ENCODE results near the gene SPTBN4.
"Not testable (repeated sequence)": the region's sequence is repeated elsewhere in the genome, so short reads cannot be mapped to it uniquely, and the experiment has no call there.

Gene SPTBN4

DNA sequence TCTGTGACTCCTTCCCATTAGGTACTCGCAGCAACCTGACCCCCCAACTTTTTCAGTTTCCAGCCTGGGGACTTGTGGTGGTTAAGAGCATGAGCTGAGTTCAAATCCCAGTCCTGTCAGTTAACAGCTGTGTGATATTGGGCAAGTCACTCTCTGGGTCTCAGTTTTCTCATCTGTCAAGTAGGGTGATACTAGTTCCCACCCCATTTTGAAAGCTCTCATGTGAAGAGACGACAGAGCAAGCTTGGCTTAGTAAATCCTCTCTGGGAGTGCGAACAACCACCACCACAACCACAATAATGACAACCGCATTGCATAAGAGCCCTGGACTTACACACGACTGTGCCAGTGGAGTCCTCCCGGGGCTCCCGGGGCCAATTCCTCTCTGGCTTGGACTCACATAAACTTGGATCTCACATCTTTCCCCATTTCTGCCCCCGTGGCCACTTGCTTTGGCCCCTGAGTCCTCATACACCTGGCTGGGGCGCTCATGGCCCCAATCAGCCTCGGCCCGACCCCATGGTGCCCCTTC is 1.7 kb upstream of the SPTBN4 start:
- no peak for DNase-seq (ENCODE audit: low read depth in 3 of 3)

DNA sequence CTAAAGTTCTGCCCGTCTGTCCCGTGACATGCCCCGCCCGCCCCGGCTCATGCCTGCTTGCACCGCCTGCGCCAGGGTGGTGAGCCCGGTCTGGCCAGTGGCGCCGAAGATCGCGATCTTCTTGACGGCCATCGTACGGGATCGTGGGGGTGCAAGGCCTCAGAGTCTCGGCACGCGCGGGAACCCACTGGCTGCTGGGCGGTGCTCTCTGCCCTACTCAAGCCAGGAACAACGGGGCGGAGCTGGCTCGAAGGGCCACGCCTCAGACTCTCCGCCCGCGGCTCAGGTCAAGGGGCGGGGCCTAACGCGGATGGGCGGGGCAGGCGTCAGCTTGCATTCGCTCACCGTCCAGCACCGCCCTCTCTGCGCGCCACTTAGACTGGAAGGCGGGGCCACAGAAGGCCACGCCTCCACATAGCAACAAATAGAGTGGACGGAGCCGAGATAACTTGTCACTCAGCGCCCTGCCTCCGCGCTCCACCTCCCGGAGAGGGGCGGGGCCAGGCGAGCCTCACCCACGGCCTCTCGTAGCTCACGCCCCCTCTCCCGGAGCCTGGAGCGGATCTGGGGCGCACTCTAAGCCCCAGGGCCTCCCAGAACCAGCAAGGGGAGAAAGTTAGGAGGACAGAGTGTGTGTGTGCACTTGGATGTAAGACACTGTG is 1.1 kb upstream of the SPTBN4 start, which contains the start of gene BLVRB:
BLVRB (minus strand) TSS at position 189 of the 662 bp plus-strand sequence; CDS start at position 132, 57 bp downstream.
- DNase-seq (ENCODE audit: low read depth in 3 of 3), result peak; percentile 99 to 100 (median 99)

GRCh38 chr19:40466219-40466984 is 399 bp upstream of the SPTBN4 start:
- DNase-seq (ENCODE audit: low read depth in 3 of 3), result peak; percentile 47 to 71 (median 69)

DNA sequence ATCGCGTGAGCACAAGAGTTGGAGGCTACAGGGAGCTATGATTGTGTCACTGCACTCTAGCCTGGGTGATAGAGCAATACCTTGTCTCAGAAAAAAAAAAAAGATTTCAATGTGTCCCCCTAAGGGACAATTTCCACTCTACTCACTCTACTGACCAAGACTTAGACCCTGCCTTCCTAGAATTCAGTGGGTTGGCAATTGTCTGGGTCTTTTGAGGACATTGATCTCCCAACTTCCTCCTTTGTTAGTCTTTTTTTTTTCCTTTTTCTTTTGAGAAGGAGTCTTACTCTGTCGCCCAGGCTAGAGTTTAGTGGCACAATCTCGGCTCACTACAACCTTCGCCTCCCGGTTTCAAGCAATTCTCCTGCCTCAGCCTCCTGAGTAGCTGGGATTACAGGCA is 2.2 kb downstream of the SPTBN4 start:
- DNase-seq (ENCODE audit: low read depth in 3 of 3), result no peak

- no peak for DNase-seq (ENCODE audit: low read depth in 3 of 3)
These were observed 4.3 kb downstream of the SPTBN4 start for GRCh38 chr19:40471111-40471510.

DNA sequence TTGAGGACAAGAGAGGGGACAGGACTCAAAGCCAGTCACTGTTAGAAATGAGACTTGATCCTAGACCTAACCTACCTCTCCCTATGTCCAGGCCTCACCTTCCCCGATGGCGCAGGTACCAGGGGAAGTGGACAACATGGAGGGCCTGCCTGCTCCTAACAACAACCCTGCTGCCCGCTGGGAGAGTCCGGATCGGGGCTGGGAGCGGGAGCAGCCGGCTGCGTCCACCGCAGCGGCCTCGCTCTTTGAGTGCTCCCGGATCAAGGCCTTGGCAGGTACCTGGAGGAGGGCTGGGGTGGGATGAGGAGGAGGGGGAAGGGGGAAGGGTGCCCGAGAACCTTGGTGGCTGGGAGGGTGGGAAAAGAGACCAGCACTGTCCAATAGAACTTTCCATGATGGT is 5.7 kb downstream of the SPTBN4 start:
- no peak for DNase-seq (ENCODE audit: low read depth in 3 of 3)

DNA sequence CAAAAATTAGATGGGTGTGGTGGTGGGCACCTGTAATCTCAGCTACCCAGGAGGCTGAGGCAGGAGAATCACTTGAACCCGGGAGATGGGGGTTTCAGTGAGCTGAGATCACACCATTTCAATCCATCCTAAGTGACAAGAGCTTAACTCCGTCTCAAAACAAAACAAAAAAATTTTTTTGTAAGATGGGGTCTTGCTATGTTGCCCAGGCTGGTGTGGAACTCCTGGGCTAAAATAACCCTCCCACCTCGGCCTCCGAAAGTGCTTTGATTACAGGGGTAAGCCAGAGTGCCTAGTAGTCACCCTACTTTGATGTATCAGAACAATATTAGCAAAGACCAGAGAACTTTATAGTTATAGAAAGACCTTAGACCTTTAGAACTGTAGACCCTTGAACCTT is 7.9 kb downstream of the SPTBN4 start:
- no peak for DNase-seq (ENCODE audit: low read depth in 3 of 3)

DNA sequence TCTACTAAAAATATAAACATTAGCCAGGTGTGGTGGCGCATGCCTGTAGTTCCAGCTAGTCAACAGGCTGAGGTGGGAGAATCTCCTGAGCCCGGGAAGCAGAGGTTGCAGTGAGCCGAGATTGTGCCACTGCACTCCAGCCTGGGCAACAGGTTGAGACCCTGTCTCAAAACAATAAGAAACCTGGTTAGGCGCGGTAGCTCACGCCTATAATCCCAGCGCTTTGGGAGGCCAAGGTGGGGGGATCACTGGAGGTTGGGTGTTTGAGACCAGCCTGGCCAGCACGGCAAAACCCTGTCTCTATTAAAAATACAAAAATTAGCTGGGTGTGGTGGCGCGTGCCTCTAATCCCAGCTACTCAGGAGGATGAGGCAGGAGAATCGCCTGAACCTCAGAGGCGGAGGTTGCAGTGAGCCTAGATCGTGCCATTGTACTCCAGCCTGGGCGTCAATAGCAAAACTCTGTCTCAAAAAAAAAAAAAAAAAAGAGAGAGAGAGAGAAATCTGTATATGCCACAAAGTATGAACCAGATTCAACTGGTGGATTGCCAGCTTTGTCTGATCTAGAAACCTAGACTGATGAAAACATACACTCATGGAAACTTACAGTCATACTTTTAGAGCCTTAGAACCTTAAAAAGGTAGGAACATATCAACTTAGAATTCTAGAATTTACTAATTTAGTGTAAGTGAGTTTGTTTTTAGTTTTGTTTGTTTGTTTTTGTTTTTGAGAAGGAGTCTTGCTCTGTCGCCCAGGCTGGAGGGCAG is 9.3 kb downstream of the SPTBN4 start:
- not testable (repeated sequence) for DNase-seq (ENCODE audit: low read depth in 3 of 3)

DNA sequence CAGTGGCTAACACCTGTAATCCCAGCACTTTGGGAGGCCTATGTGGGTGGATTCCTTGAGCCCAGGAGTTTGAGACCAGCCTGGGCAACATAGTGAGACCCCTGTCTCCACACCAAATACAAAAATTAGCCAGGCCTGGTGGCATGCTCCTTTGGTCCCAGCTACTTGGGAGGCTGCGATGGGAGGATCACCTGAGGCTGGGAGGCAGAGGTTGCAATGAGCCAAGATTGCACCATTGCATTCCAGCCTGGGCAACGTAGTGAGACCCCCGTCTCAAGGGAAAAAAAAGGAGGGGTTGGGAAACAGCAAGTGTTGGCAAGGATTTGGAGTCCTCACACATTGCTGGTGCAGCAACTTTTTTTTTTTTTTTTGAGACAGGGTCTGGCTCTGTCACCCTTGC is 19.2 kb downstream of the SPTBN4 start:
- no peak for DNase-seq (ENCODE audit: low read depth in 3 of 3)

DNA sequence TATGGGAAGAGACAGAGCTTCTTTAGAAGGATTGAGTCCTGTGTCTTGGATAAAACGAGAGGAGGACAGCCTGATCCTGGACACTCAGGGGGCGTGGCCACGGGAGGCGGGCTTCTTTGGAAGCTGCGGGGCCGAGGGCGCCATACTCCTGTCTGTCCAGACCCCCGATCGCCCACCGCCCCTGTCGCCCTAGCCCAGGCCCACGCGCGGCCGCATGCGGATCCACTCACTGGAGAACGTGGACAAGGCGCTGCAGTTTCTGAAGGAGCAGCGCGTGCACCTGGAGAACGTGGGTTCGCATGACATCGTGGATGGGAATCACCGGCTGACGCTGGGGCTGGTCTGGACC is 23.1 kb downstream of the SPTBN4 start:
- no peak for DNase-seq (ENCODE audit: low read depth in 3 of 3)

GRCh38 chr19:40492274-40492673 is 25.5 kb downstream of the SPTBN4 start:
- DNase-seq (ENCODE audit: low read depth in 3 of 3), result no peak

DNA sequence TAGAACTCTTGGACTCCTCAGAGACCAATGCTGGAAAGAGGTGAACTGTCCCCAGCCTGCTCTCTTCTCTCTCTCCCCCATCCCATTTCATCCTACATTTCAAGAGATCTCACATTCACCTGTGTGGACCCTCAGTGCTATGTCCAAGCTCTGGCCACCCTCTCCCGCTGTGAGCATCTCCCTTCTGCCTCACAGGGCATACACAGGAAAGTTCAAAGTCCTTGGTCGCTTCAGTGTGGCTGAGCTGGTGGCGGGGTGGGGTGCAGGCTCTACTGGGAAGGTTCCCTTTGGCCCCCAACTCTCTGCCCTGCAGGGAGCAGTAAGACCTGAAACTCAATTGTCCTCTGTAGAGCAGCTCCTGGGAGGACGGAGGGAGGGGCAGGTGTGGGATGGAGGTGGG is 27.0 kb downstream of the SPTBN4 start:
- DNase-seq (ENCODE audit: low read depth in 3 of 3), result no peak

DNA sequence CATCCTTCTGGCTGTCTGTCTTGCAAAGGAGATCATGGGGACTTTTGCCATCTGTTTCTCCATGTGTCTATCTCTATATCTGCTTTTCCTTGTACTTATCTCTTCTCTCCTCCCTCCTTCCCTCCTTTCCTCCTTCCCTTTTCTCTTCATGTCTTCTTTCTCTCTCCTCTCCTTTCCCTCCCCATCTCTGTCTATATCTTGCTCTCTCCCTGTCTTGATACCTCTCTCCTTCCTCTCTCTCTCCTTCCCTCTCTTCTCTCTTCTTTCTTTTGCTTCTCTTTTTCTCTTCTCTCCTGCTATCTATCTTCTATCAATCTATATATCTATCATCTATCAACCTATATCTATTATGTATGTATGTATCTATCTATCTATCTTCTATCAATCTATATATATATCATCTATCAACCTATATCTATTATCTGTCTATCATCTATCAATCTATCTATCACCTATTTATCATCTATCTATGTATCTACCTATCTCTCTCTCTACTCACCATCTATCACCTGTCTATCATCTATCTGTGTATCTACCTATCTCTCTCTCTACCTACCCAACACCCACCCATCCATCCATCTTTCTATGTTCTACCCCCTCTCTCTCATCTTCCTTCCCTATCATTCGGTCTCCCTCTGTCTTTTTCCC is 27.5 kb downstream of the SPTBN4 start:
- DNase-seq (ENCODE audit: low read depth in 3 of 3), result no peak

DNA sequence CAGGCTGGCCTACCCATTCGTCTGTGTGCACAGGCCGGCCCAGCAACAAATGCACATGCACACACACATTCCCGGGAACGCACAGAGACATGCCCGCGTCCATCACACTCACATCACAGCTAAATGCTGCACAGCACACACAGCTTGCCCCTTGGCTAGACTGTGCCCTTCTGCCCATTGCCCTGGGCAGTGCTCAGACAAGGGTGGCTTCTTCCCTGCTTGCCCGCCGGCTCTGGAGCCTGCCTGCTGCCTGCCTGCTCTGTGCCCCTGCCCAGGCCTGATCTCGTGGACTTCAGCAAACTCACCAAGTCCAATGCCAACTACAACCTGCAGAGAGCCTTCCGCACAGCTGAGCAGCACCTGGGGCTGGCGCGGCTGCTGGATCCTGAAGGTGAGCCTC is 30.4 kb downstream of the SPTBN4 start:
- no peak for DNase-seq (ENCODE audit: low read depth in 3 of 3)

DNA sequence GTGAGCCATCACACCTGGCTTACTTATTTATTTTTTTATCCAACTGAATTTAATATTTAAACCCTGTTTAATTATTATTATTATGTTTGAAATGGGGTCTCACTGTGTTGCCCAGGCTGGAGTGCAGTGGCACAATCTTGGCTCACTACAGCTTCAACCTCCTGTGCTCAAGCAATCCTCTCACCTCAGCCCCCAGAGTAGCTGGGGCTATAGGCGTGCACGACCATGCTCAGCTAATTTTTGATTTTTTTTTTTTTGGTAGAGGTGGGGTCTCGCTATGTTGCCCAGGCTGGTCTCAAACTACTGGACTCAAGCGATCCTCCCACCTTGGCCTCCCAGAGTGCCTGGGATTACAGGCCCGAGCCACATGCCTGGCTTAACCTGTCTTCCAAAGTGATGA is 32.5 kb downstream of the SPTBN4 start:
- DNase-seq (ENCODE audit: low read depth in 3 of 3), result no peak

DNA sequence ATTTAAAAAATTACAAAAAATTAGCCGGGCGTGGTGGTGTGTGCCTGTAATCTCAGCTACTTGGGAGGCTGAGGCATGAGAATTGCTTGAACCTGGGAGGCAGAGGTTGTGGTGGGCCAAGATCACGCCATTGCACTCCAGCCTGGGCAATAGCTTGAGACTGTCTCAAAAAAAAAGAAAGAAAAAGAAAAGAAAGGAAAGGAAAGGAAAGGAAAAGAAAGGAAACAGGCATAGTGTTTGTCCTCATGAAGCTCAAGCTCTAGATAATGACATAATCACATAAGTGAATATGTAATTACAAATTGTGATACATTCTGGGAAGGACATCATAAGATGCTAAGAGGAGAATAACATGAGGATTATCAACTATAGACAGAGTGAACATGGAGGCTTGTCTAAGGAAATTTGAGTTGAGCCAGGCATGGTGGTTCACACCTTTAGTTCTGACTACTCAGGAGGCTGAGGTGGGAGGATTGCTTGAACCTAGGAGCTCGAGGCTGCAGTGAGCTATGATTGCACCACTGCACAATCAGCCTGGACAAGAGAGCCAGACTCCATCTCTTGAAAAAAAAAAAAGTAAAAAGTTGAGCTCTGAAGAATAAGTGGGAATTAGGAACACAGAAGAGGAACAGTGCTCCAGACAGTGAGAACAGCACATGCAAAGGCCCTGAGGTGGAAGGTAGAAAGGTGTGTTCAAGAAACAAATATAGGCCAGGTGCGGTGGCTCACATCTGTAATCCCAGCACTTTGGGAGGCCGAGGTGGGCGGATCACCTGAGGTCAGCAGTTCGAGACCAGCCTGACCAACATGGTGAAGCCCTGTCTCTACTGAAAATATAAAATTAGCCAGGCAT is 34.1 kb downstream of the SPTBN4 start:
- not testable (repeated sequence) for DNase-seq (ENCODE audit: low read depth in 3 of 3)

GRCh38 chr19:40501599-40501998 is 34.8 kb downstream of the SPTBN4 start:
- no peak for DNase-seq (ENCODE audit: low read depth in 3 of 3)

DNA sequence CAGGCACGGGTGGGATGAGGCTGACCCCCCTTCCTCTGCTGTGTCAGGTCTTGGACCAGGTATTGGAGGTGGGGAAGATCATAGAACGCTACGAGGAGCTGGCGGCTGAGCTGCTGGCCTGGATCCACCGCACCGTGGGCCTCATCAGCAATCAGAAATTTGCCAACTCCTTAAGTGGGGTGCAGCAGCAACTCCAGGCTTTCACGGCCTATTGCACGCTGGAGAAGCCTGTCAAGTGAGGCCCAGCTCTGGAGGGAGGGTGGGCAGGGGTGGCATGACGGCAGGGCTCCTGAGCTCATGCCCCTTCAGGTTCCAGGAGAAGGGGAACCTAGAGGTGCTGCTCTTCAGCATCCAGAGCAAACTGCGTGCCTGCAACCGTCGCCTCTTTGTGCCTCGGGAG is 35.3 kb downstream of the SPTBN4 start:
- DNase-seq (ENCODE audit: low read depth in 3 of 3), result no peak

GRCh38 chr19:40502647-40503319 is 36.0 kb downstream of the SPTBN4 start:
- no peak for DNase-seq (ENCODE audit: low read depth in 3 of 3)

- no peak for DNase-seq (ENCODE audit: low read depth in 3 of 3)
These were observed 36.5 kb downstream of the SPTBN4 start for GRCh38 chr19:40503320-40503695.

Data from stimulated activated CD4-positive, alpha-beta T cell treated with anti-CD3 and anti-CD28 coated beads, TNF-alpha, amount 100 ng/mL, for 4 hours (primary cell).